MM.1S (cell line): Measurements from ENCODE around the gene NOVA1.

ENCODE experiments used
- DNase-seq: peaks from one replicate; pipeline ENCODE4 v3.0.0-alpha.2; 2015
- H2AFZ ChIP-seq: fragments of 300-600 bp; sonication (generic); 2 replicates; pipeline ENCODE4 v1.6.0; 2016; ENCODE audit warnings: antibody characterized with exemption, low read length
- H3F3A ChIP-seq: fragments of 300-600 bp; sonication (generic); 2 replicates; pipeline ENCODE4 v1.6.1; 2016; ENCODE audit warnings: mild to moderate bottlenecking, antibody characterized with exemption, low read length, moderate library complexity, mixed read lengths; ENCODE audit not compliant: insufficient read depth
- H3K27ac ChIP-seq: fragments of 300-600 bp; sonication (generic); 2 replicates; pipeline ENCODE4 v1.5.1; 2016; ENCODE audit warnings: mild to moderate bottlenecking, low read length
- H3K27me3 ChIP-seq: fragments of 300-600 bp; sonication (generic); replicated peaks from 2 replicates; pipeline ENCODE4 v1.6.0; 2016; ENCODE audit warnings: low read length; ENCODE audit not compliant: insufficient read depth
- H3K36me3 ChIP-seq: fragments of 300-600 bp; sonication (generic); replicated peaks from 2 replicates; pipeline ENCODE4 v1.6.1; 2016; ENCODE audit warnings: mild to moderate bottlenecking, low read length, mixed read lengths; ENCODE audit not compliant: insufficient read depth
- H3K4me1 ChIP-seq: fragments of 300-600 bp; sonication (generic); 2 replicates; pipeline ENCODE4 v1.6.1; 2016; ENCODE audit warnings: low read length, mixed read lengths
- H3K4me2 ChIP-seq: fragments of 300-600 bp; sonication (generic); 2 replicates; pipeline ENCODE4 v1.6.0; 2016; ENCODE audit warnings: low read depth, low read length
- H3K4me3 ChIP-seq: fragments of 300-600 bp; sonication (generic); 2 replicates; pipeline ENCODE4 v1.5.1; 2016; ENCODE audit warnings: low read length, mixed read lengths
- H3K79me2 ChIP-seq: fragments of 300-600 bp; sonication (generic); 2 replicates; pipeline ENCODE4 v1.6.1; 2016; ENCODE audit warnings: mixed run types, low read length, mixed read lengths
- H3K9ac ChIP-seq: fragments of 300-600 bp; sonication (generic); 2 replicates; pipeline ENCODE4 v1.6.1; 2016; ENCODE audit warnings: low read length, mixed read lengths
- H3K9me2 ChIP-seq: fragments of 300-600 bp; sonication (generic); replicated peaks from 2 replicates; pipeline ENCODE4 v1.6.1; 2016; ENCODE audit warnings: mild to moderate bottlenecking, low read length, mixed read lengths; ENCODE audit not compliant: insufficient read depth
- H3K9me3 ChIP-seq: fragments of 300-600 bp; sonication (generic); replicated peaks from 2 replicates; pipeline ENCODE4 v1.6.1; 2016; ENCODE audit warnings: mild to moderate bottlenecking, low read length, mixed read lengths; ENCODE audit not compliant: insufficient read depth
- H4K20me1 ChIP-seq: fragments of 300-600 bp; sonication (generic); 2 replicates; pipeline ENCODE4 v1.6.1; 2016; ENCODE audit warnings: mild to moderate bottlenecking, low read length, moderate library complexity, mixed read lengths; ENCODE audit not compliant: insufficient read depth
- EZH2 ChIP-seq: fragments of 300-600 bp; sonication (generic); optimal IDR thresholded peaks from 2 replicates; pipeline ENCODE3; 2017; ENCODE audit warnings: low read depth, mild to moderate bottlenecking, antibody characterized with exemption, low read length, mixed read lengths
- EZH2phosphoT487 ChIP-seq: fragments of 300-600 bp; sonication (generic); IDR thresholded peaks from 2 replicates; pipeline ENCODE4 v1.6.1; 2018; ENCODE audit warnings: antibody characterized with exemption, low read length
- TF ChIP-seq, protein P1 (sequence below): fragments of 300-600 bp; sonication (generic); IDR thresholded peaks from 2 replicates; pipeline ENCODE4 v1.5.1; 2016; ENCODE audit warnings: antibody characterized with exemption, low read length, mixed read lengths

Gene NOVA1

DNA sequence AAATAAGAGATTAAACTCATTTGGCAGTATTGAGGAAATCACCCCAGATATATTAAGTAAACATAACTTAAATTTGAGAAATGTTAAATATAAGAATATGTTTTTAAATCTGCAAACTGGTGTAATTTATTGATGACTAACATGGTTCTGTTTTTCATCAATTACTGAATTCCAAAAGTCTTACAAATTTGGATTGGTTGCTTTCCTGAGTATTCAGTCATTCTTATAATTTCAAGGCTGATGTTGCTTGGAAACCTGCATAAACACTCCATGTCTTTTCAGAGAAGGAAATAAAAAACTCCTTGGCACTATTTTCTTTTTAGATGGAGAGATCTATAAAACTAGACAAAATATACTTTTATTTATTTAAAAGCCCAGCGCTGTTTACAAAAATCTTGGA is 71.7 kb downstream of the NOVA1 start:
- no peaks in the 10 kb centered on the region for H3K4me1 ChIP-seq
- no peak overlapping the region for H3K27ac ChIP-seq
- DNase-seq: no peak
- no peaks in the 10 kb centered on the region for H3K9me2 ChIP-seq
- H2AFZ ChIP-seq: no peak overlapping the region
- TF ChIP-seq EZH2phosphoT487 (no peak), EZH2 (no peak)
- TF ChIP-seq, protein P1, sequence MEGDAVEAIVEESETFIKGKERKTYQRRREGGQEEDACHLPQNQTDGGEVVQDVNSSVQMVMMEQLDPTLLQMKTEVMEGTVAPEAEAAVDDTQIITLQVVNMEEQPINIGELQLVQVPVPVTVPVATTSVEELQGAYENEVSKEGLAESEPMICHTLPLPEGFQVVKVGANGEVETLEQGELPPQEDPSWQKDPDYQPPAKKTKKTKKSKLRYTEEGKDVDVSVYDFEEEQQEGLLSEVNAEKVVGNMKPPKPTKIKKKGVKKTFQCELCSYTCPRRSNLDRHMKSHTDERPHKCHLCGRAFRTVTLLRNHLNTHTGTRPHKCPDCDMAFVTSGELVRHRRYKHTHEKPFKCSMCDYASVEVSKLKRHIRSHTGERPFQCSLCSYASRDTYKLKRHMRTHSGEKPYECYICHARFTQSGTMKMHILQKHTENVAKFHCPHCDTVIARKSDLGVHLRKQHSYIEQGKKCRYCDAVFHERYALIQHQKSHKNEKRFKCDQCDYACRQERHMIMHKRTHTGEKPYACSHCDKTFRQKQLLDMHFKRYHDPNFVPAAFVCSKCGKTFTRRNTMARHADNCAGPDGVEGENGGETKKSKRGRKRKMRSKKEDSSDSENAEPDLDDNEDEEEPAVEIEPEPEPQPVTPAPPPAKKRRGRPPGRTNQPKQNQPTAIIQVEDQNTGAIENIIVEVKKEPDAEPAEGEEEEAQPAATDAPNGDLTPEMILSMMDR: no peak
- no peaks in the 10 kb centered on the region for H3K9me3 ChIP-seq
- no peaks in the 10 kb centered on the region for H3K79me2 ChIP-seq
- H3K36me3 ChIP-seq: no peaks in the 10 kb centered on the region
- H3K4me3 ChIP-seq: no peak overlapping the region
- no peak overlapping the region for H3K9ac ChIP-seq
- no peaks in the 10 kb centered on the region for H4K20me1 ChIP-seq
- H3K27me3 ChIP-seq: no peaks in the 10 kb centered on the region
- no peak overlapping the region for H3K4me2 ChIP-seq
- H3F3A ChIP-seq: no peaks in the 10 kb centered on the region

DNA sequence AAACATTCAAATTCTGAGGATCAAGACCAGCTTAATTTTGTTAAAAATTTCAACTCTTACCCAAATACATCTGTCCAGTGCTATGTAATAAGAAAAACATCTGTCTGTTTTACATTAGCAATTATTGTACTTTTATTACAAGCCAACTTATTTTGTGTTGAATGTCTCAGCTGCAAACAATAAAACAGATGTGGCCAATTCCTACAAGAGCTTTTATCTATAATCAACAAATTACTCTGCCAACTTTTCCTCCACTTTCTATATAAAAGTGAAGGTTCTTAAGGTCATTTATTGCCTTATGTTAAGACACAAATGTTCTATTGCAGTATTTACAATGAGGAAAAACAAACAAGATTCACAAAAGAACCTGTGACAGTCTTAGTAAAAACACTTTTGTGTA is 72.7 kb downstream of the NOVA1 start:
- DNase-seq: no peak
- Histone ChIP-seq H3K4me1 (no peaks in the 10 kb centered on the region), H3K9ac (no peak overlapping the region), H3K27me3 (no peaks in the 10 kb centered on the region), H3K4me3 (no peak overlapping the region), H2AFZ (no peak overlapping the region), H3K79me2 (no peaks in the 10 kb centered on the region), H3K27ac (no peak overlapping the region), H3F3A (no peaks in the 10 kb centered on the region), H3K9me3 (no peaks in the 10 kb centered on the region), H3K36me3 (no peaks in the 10 kb centered on the region), H3K4me2 (no peak overlapping the region), H3K9me2 (no peaks in the 10 kb centered on the region), H4K20me1 (no peaks in the 10 kb centered on the region)
- TF ChIP-seq, protein P1: no peak
- TF ChIP-seq EZH2phosphoT487: no peak
- no peak for TF ChIP-seq EZH2

DNA sequence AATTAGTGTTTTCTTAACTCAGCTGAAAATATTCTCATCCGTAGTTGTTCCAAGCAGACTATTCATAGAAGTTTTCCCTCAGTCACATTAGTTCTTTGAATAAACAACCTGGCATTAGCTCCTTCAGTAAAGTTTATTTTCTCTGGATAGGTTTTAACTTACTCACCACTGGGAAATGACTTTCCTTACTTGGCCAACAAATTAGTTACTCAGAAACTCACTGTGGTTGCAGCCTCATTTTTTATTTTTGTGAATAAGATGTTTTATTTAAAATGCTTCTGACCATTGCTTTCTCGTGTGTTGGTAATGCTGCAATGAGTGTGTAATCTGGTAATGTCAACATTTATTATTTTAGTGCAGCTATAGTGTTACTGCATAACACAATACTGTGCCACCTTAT is 74.9 kb downstream of the NOVA1 start:
- DNase-seq: no peak
- TF ChIP-seq, protein P1: no peak
- TF ChIP-seq EZH2: no peak
- TF ChIP-seq EZH2phosphoT487: no peak
- Histone ChIP-seq H3K4me2 (no peak overlapping the region), H3K9me2 (no peaks in the 10 kb centered on the region), H4K20me1 (no peaks in the 10 kb centered on the region), H3K79me2 (no peaks in the 10 kb centered on the region), H3K27ac (no peak overlapping the region), H2AFZ (no peak overlapping the region), H3F3A (no peaks in the 10 kb centered on the region), H3K36me3 (no peaks in the 10 kb centered on the region), H3K9me3 (no peaks in the 10 kb centered on the region), H3K4me3 (no peak overlapping the region), H3K4me1 (no peaks in the 10 kb centered on the region), H3K9ac (no peak overlapping the region), H3K27me3 (no peaks in the 10 kb centered on the region)
